Measurements from ENCODE around the gene SEC24B.
A peak's percentile ranks its signal among the peaks of the same experiment; 100 is the strongest.

Gene SEC24B

DNA sequence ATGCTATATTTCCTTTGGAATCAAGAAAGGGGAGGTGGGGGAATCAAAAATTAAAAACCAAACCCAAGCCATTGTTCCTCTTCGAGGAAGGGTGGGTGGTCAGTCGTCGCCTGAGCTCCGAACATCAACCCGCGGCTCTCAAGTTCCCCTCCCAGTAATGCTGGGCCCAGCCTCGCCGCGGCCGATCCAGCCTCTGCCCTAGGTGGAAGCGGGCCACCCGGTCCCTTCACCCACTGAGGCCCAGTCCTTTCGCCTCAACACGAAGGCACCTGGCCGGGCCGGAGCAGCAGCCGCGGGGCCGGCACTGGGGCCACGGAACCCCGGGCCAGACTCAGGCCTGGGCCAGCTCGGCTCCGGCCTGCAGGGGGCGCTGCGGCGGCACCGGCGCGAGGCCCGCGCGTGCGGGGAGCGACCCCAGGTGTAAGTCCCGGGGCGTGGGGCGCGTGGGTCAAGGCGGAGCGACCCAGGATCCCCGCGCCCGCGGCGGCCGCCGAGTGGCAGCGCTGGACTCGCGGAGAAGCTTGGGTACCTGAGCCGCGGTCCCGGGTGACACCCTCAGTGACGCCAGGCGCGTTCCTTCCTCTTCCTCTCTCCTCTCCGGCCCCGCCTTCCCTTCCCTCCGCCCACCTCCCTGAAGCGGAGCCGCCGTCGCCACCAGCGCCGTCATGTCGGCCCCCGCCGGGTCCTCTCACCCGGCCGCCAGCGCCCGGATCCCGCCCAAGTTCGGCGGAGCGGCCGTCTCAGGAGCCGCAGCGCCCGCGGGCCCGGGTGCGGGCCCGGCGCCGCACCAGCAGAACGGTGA, at the start of gene SEC24B:
SEC24B (plus strand) TSS at position 611 of the 802 bp plus-strand sequence; CDS start at position 666, 55 bp downstream.
- peak; percentile 56 for DNase-seq

- DNase-seq: peak; percentile 3
Observed at GRCh38 chr4:109383823-109384222, 49.8 kb upstream of the SEC24B start.

GRCh38 chr4:109385260-109385659, 48.4 kb upstream of the SEC24B start:
- DNase-seq: no peak

GRCh38 chr4:109389369-109390114, 44.1 kb upstream of the SEC24B start:
- no peak for DNase-seq

DNA sequence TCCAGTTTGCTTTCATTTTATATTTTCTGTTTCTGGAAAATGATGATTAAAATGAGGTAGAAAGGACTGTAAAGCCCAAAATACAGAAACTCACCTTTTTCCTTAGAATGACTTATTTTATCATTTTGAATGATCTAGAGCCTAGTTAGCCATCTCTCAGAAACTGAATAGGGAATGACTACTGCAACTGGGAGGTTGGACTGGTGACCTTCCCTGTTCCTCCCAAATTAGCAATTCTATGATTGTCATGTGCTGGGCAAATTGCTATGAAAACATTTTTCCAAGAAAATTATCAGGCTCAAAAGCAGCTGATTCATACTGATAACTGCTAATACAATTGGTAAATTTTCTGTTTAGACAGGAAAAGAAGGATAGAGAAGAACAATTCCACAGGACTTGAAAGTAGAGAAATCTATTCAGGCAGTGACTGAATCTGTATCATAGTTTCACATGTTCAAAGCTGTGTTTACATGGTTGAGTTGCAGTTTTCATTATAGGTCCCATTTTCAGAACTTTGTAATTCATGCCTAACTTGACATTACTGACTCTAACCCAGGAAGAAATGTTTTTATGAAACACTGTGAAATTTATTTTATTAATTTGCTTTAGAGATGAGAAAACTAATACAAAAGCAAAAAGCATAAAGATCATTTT, 43.4 kb upstream of the SEC24B start:
- no peak for DNase-seq

GRCh38 chr4:109395694-109396093, 37.9 kb upstream of the SEC24B start:
- no peak for DNase-seq

DNA sequence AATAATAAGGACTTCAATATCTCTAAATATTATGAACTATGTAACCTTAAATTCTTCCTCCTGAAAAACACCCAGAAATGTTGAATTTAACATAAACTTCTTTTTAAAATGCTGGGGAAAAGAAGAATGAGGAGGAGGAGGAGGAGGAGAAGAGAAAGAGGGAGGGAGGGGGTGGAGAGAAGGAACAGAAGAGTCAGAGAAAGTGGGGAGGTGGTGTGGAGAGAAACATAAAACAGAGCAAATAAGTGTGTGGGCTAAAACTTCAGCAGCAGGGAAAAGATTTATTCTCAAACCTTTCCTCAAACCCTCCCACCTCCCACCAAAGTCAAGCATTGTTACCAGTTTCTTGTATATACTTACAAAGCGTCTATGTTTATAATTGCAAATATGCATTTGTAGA, 34.7 kb upstream of the SEC24B start:
- DNase-seq: no peak

- DNase-seq: peak; percentile 18
Observed at GRCh38 chr4:109406337-109406931, 27.2 kb upstream of the SEC24B start.

GRCh38 chr4:109407027-109407737, 26.4 kb upstream of the SEC24B start:
- DNase-seq: no peak

GRCh38 chr4:109408711-109409110, 24.9 kb upstream of the SEC24B start:
- no peak for DNase-seq

DNA sequence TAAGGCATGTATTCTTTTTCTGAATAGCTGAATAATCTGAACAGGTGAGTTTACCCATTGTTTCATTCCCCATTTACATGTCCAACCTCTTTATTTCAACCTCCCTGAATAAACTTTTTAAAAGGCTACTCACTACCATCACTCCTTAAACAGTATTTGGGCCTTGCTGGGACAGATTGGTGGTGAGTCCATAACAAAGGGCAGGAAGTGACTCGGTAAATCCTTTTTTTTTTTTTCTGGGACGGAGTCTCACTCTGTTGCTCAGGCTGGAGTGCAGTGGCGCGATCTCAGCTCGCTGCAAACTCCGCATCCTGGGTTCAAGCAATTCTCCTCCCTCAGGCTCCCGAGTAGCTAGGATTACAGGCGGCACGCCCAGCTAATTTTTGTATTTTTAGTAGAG, 23.4 kb upstream of the SEC24B start:
- no peak for DNase-seq

- no peak for DNase-seq
Observed at GRCh38 chr4:109410776-109411175, 22.8 kb upstream of the SEC24B start.

DNA sequence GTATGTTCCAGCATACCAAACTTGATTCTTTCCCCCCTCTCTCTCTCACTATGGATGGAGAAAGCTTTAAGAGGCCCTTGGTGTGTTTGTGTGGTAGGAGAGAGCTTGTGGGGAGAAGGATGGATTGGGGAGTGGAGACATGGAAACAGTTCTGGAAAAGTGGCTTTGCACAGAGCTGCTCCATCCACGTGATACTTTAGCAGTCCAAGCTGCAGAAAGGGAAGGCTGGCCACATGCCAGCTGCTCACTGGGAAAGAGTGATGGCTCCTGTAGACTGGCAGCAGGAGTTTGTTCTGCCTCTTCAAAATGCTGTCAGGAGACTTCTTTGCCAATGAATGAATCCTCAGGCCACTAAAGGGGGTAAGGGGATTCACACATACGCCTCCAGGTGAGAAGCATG, 21.7 kb upstream of the SEC24B start:
- DNase-seq: no peak

GRCh38 chr4:109412776-109413175, 20.8 kb upstream of the SEC24B start:
- DNase-seq: no peak

DNA sequence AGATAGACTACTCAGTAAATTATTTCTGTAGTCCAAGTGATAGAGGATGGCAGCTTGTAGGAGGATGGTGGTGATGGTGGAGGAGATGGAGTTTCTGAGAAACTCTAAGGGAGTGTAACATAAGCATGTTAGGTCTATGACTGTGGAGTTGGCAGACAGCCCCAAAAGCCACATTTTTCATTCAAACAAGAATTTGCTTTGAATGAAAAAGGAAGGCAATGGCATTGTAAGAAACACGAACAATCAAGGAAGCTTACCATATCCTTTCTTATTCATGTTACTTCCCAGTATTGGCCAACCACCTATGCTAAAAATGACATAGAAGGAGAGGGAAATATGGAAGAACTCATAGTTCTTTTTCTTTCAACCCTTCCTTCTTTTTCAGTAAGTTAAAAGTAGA, 18.7 kb upstream of the SEC24B start:
- DNase-seq: no peak

DNA sequence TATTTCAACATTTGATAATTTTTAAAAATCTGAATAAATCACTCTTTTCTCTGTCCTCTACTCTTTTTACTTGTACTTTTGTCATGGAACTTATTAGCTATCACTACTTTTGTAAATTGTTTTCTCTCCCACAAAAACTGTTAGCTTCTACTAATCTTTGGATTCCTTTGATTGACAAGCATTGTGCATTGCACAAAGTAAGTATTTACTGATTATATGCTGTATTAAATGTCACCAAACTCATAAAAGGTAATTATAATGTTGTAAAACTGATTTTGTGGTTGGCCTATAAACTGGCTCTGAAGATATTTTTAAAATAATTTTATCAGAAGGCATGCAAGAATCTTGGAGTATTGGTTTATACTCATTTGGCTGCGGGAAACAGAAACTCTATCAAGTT, 15.0 kb upstream of the SEC24B start:
- no peak for DNase-seq

- no peak for DNase-seq
Observed at GRCh38 chr4:109419679-109420078, 13.9 kb upstream of the SEC24B start.

DNA sequence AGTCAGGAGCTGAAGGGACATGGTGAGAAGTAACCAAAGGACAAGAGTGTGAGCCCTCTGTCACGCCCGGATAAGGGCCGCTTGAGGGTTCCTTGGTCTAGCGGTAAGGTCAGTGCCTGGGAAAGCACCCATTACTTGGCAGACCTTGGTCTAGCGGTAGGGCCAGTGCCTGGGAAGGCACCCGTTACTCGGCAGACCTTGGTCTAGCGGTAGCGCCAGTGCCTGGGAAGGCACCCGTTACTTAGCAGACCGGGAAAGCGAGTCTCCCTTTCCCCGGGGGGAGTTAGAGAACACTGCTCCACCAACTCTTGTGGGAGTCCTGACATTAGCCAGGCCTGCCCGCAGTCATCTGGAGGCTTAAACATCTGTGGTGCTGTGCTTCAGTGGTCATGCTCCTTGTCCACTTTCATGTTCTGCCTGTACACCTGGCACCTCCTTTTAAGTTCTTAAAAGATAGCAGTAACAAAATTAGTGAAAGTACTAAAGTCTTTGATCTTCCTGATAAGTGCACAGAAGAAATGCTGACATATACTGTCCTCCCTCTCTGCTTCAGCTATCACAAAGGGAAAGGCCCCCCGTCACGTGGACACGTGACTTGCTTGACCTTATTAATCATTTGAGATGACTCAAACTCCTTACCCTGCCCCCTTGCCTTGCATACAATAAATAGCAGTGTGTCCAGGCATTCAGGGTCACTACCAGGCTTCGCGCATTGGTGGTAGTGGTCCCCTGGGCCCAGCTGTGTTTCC, 9.3 kb upstream of the SEC24B start:
- DNase-seq: no peak

DNA sequence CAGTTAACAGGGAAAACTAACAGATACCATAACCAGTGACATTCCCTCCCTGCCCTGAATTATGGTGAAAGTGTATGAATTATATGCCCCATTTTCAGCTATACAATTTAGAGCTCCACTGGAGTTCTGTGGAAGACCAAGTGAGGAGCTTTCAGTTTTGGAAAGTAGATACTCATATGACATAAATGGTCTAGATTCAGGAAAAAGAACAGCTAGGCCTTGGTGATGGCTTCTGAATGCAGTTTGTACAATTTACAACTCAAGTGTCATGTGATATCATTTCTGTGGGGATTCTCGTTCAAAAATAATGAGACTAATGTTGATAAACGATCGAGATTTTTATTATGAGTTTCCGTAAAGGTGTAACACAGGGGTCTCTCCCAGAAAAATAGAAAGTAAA, 8.2 kb upstream of the SEC24B start:
- DNase-seq: no peak

GRCh38 chr4:109429545-109429944, 4.1 kb upstream of the SEC24B start:
- DNase-seq: no peak

GRCh38 chr4:109432203-109432602, 1.4 kb upstream of the SEC24B start:
- no peak for DNase-seq

DNA sequence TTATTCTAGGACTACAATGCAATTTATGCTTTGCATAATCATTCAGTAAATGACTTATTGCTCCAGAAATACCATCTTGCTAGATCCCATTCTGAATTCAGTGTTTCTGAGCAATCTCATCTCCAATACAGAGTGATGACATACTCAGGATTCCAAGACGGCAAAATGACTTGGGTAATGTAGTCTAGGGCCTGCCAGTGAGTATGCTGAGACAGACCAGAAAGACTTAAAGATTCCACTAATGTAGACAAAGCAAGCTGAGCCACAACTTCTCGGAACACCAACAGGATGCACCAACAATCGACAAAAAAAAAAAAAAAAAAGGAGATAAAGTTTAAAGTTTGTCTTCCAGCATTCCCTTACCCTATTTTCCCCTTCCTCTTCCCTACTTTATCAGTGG, 919 bp upstream of the SEC24B start:
- no peak for DNase-seq
